Measurements from ENCODE around the gene PRR23A.

PRR23A gene

GRCh38 chr3:138972941-138973340 is 33.1 kb downstream of the PRR23A start:
- DNase-seq (ENCODE audit: low spot score): no peak

- no peak for DNase-seq (ENCODE audit: low spot score)
These were observed 34.2 kb downstream of the PRR23A start for GRCh38 chr3:138971766-138972320.

DNA sequence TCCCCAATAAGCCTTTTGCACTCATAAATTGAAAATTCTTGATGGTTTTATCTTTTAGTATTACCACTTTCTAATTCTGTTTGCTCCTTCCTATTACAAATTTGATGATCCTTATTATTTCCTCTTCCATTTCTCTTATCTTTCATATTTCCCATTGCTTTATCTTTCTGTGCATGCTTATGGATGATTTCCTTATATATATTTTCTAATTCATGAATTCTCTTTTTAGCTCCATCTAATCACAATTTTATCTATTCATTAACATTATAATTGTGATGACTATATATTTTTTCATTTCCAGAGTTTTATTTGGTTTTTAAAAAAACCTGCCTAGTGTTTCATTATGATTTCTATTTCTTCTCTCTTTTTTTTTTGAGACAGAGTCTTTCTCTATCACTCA is 41.1 kb downstream of the PRR23A start:
- DNase-seq (ENCODE audit: low spot score): no peak

GRCh38 chr3:138964264-138964663 is 41.8 kb downstream of the PRR23A start:
- no peak for DNase-seq (ENCODE audit: low spot score)

- DNase-seq (ENCODE audit: low spot score): no peak
These were observed 43.1 kb downstream of the PRR23A start for GRCh38 chr3:138962854-138963560.

DNA sequence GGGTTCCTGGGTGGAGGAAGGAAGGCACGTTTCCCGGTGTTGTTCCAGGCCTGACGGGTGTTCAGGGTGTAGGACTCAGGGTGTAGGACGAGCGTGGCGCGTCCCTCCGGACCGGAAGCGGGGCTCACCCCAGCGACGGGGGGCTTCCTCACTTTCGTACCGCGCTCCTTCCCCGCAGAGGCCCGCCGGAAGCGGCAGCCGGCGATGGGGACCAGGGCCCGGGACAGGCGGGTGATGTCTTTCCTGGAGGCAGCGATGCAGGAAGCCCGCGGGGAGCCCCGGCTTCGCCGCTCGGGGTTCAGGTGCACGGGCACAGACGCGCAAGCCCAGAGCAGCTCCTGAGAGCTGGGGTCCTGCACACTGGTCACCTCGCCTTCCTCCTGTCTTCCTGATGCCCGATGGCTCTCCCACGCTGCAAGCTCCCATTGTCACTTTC is 45.6 kb downstream of the PRR23A start:
- DNase-seq (ENCODE audit: low spot score): no peak
